Pulmonary artery endothelial cell (primary cell): Measurements from ENCODE around the gene ARMCX5. TPM values are rescaled to one million over a fixed set of nuclear protein-coding genes. Genes with fewer than 3 reads are reported as not detected.

Source experiments
- DNase-seq: peaks from one replicate; pipeline ENCODE4 v3.0.0-alpha.2; 2011; ENCODE audit warnings: low read depth, low spot score
- total RNA-seq: library from RNA; depleted of rRNA; stranded (reverse); fragments of >200 nt; gene quantifications from 2 replicates; pipeline ENCODE4 v1.2.3, GENCODE V29; 2014

Gene ARMCX5
- total RNA-seq = 20.8 and 22.0 TPM in 2 replicates

DNA sequence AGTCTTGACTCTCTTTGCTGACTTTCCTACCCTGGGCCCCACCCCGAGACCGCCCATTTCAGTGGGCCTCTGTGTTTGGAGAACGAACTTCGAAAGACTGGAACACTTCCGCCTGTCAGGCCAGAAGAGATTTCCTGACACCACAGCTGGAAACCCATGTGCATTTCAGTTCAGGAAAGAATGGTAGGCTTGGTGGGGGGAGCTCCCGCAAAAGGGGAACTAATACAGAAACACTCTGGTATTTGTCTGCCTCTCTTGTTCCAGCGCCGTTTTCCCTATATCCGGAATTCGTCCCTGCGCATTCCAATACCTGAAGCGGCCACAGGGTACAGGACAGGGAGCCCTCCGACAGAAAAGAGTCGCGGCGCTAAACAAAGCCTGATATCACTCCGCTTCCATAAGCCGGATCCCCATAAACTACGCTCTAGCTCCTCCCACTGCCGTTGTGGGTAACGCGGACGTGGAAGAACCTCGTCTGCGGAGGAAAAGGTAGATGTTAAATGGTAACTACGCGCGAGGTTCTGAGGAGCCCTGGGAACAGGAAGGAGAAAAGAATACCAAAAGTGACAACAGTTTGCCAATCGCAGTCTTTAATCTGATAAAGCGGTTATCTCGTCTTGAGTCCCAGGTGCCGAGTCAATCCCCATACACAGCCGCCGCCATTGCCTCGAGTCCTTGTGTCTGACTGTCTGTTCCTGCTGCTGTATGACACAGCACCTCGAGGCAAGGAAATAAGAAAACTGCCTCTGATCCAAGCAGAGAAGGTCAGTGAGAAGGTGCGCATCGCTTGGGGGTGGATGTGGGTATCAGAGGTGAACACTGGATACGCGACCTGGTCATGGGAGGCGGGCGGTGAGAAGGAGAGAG is at the start of gene ARMCX5:
TSS of gene ARMCX5 (plus strand) at position 432 of the 867 bp plus-strand sequence. CDS start 2,627 bp downstream, outside the sequence.
- DNase-seq = peak; percentile 50

DNA sequence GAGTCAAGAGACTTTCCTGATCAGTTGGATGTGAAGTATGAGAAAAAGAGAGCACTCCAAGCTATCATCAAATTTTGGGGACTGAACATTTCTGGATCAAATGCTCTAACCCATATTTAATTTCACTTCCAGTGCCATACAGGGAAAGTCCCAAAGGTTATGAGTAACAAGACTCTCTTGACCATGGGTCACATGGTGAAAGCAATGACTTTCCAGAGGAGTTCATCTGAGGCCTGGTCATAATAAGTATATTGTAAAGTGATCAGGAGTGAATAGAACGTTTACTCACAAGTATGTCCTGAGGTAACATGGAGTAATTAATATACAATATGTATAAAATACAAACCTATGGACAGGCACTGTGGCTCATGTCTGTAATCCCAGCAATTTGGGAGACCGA is 40.7 kb upstream of the ARMCX5 start:
- DNase-seq = no peak

DNA sequence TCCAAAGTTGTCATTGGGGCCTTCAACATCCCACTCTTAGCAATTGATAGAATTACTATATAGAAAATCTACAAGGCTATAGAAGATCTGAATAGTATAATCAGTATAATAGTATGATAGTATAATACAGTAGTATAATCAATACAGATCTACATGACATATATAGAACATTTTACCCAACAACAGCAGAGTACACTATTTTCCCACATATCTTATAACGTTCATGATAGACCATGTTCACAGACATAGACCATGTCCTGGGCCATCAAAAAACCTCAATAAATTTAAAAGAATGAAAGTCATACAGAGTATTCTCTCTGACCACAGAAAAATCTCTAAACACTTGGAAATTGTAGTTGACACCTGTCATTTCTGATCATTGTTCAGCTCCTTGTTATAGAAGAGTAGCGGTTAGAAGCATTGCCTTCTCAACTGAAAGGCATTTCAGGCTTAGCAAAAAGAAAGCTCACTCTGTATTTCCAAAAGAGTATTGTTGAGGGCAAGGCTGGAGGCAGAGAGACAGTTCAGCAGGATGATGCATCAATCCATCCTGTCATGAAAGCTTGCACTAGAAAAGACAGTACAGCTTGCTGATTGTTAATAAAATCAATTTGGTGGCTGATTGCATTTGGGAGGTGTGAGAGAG is 38.8 kb upstream of the ARMCX5 start:
- no peak for DNase-seq

DNA sequence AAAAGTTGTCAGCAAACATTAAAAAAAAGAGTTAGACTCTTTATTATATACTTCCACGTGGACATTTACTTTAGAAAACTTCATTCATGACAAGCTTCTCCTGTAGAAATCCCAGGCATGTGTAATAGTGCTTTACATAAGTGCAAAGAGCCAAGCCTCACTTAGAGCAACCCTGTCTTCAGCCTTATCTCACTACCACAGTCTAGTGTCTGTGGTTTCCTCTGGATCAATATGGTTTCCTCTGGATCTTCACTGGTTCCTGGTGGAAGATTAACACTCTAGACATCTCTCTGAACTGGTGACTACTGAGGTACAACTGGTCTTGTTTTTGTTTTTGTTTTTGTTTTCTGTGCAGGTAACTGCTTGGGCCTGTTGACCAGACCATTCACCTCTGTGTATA is 18.4 kb upstream of the ARMCX5 start:
- no peak for DNase-seq

DNA sequence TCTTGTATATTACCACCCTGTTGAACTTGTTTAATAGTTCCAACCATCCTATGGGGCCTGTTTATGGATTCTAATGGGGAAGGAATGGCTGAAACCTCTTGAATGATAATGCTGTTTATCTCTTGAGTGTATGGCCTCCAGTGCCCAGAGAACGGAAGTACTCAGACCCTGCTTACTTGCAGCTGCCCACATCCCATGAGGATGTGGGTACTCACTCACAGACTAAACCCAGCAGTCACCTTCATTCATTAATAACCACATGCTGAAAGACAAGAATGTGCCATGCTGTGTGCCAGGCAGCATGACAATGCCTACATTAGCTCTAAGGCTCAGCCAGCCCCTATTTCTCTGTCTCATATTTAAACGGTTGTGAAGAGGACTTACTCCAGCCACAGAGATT is 5.9 kb upstream of the ARMCX5 start:
- no peak for DNase-seq

DNA sequence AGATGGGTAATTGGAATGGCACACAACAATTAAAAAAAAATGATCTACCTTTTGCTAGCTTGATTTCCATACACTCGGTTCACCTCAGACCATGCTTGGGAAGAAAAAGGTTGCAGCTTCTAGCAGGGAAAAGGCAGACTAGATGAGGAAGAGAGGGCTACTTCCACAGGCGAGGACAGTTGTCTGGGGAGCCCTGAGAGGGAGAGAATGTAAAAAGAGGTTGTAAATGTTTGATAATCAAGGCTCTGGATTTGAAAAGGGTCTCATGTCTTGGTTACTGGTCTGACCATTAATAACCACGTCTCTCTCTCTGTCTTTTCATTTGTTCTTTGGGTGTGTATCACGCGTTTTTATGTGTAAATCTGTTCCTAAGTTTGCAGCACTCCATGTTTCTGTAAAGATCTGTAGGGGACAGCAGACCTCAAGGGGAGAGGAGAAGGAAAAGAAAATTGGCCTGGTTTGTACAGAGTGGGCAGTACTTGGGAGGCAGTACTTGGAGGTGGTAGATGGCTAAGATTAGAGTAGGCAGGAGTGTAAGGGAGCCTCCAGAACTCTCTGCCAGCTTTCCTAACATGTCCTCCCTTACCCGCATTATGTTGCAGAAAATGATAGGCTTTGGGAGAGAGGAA is 750 bp downstream of the ARMCX5 start:
- DNase-seq = peak; percentile 5

DNA sequence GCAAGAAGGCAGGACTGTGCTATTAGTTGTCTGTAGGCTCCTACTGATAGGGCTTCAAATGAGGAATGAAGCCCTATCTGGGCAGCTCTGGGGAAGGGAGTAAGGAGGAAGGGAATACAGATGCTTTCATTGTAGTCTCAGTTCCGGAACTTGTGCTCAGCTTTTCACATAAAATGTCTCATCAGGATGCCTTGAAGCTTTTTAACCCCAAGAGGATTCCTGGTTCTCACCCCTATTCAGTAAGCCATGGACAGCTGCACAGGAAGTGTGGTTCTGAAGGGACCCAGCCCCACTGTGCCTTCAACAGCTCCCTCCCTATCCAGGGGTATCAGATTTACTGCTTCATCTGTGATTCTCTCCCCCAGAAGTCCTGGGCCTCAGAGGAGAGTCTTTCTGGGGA is 5.0 kb downstream of the ARMCX5 start:
- no peak for DNase-seq

DNA sequence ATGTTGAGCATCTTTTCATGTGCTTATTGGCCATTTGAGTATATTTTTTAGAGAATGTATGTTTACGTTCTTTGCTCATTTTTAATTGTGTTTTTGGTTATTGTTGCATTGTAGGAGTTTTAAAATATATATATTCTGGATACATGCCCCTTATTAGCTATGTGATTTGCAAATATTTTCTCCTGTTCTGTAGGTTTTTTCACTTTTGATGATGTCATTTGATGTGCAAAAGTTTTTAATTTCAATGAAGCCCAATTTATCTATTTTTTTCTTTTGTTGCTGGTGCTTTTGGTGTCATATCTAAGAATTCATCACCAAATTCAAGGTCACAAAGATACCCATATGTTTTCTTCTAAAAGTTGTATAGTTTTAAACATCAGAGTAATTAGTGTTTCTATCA is 6.8 kb downstream of the ARMCX5 start:
- DNase-seq = no peak

DNA sequence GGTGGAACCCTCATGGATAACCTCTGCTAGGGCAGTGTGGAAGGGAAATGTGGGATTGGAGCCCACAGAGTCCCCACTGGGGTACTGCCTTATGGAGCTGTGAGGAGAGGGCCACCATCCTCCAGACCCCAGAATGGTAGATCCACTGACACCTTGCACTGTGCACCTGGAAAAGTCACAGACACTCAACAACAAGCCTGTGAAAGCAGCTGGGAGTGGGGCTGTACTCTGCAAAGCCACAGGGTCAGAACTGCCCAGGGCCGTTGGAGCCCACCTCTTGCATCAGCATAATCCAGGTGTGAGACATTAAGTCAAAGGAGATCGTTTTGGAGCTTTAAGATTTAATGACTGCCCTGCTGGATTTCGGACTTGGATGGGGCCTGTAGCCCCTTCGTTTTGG is 11.6 kb downstream of the ARMCX5 start:
- no peak for DNase-seq

DNA sequence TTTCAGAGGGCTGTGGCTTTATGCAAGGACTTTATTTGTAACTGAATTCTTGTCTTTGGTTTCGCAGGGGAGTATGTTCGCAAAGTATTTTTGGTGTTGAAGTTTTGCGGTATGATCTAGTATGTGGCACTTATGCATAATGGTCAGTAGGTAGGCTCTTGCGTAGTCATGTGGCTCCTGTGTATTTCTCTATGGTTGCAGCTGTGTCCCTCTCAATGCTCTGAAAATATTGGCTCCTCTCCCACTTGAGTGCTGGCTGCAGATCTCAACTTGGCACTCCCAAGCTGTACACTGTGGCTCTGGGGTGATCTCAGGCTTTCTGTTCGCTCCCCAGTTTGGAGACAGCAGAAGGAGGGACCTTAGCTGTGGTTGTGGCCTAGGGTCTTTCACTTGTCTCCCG is 24.8 kb downstream of the ARMCX5 start:
- DNase-seq = no peak

DNA sequence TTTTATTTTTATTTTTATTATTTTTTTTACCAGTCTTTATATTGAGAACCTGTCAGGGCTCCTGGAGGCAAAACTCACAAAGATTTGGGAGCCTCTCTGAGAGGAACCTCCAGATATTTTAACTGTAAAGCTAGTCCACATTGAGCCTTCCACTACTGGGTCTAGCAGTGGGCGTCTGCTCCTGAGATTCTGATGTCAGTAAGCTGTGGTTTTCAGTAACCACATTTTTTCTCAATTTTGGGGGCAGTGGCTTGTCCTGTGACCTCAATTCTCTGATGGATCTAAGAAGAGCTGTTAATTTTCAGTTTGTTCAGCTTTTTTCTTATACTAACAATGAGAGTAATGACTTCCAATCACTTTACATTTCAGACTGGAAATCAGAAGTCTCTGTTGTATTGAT is 28.3 kb downstream of the ARMCX5 start:
- DNase-seq = no peak

DNA sequence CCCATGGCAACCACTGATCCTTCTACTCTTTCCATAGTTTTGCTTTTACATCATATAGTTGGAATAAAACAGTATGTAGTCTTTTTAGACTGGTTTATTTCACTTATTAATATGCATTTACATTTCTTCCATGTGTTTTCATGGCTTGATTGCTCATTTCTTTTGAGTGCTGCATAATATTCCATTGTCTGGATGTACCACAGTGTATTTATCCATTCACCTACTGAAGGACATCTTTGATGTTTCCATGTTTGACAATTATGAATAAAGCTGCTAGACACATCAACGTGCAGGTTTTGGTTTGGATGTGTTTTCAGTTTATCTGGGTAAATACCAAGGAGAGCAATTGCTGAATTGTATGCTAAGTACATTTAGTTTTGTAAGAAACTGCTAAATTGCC is 38.2 kb downstream of the ARMCX5 start:
- DNase-seq = no peak

DNA sequence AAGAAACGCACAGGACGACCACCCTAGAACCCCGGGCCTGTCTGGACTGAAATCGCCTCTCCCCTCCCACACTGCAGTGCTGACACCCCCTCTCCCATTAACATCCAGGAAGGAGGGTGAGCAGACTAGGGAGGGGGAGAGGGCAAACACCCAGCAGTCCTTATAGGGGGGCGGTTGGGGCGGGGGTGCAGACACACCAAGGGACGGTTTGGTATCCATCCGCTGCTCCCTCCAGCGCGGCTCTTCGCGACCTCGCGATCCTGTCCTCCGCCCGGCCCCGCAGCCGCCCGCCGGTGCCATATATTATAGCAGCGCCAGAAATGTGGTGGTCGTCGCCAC is 51.6 kb downstream of the ARMCX5 start:
- DNase-seq = no peak

DNA sequence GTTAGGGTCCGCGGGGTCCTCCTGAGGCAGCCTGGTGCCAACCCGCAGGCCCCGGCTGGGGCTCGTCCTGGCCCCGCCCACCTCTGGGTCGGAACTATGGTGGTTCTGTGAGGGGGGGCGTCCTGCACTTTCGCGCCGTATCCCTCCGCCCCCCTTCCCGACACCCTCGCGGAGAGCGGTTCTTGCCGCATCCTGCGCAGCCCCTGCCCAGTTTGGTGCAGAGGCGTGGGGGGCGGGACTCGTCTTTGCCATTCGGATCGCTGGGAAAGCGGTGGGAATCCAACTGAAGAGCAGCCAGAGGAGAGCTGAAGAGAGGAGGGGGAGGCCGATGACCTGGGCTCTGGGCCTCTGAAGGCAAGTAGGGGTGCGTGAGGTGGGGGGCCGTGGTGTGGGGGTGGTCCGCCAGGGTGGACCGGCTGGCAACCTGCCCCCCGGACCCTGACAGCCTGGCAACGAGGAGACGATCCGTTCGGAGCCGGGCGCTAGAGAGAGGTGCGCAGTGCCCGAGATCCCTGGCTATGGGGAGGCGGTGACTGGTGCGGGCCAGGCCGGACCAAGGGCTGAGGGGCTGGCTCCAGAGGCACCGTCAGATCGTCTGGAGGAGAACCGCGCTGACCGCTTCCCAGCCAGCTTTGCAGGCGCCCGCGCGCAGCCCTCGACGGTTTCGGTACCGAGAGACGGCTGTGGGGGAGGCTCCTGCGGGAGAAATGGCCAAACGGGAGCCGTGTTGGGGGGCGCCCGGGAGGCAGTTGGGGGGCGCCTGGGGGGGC is 52.1 kb downstream of the ARMCX5 start, which contains the start of gene GPRASP1:
TSS of gene GPRASP1 (plus strand) at position 242 of the 770 bp plus-strand sequence. CDS start 2,431 bp downstream, outside the sequence.
- DNase-seq = no peak

DNA sequence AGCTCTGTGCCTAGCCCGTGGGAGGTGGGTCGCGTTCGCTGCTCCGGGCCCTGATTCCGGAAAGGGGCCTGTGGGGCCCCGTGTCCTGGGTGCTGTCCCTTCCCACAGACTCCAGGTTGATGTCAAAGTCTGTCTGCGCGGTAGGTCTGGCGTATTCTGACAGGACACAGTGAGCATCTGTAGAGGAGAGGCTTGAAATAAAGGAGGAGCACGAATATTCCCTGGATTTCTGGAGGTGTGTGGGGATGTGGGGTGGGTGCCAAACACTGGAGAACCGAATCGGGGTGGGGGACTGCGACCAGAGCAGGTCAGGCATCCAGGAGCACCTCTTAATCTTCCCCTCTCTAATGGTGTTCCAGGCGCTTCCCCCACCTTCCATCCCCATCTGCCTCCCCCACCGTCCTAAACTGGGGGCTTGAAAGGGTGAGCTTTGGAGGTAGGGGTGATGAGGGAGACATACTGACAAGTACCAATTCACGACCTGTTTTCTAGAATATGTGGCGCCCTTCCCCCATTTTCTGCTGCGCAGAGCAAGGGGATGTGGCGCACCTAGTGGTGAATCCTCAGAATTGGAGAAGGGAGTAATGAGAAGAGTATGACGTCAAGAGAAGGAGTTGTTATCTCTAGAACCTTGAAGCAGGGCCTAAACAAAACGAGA is 52.8 kb downstream of the ARMCX5 start:
- no peak for DNase-seq

Other genes with a start within 250 kb of the ARMCX5 start
- not detected in 2 replicates for gene NXF2B, start 159.5 kb upstream of the ARMCX5 start, total RNA-seq
- not detected in 2 replicates for gene TCP11X2, start 127.7 kb upstream of the ARMCX5 start, total RNA-seq
- gene TMSB15A, start 82.8 kb upstream of the ARMCX5 start, total RNA-seq = 3.2 and 4.5 TPM in 2 replicates
- gene GPRASP1, start 52.0 kb downstream of the ARMCX5 start, total RNA-seq = 1.1 and 1.4 TPM in 2 replicates
- 17.6 and 27.4 TPM in 2 replicates for gene GPRASP2, start 112.9 kb downstream of the ARMCX5 start, total RNA-seq
- gene GPRASP3, start 121.2 kb downstream of the ARMCX5 start, total RNA-seq = 7.6 and 11.4 TPM in 2 replicates